Subcutaneous preadipocyte (primary cell): Measurements from ENCODE around the gene CXCL8. TPM values are rescaled to one million over a fixed set of nuclear protein-coding genes. Genes with fewer than 3 reads are reported as not detected.

Experiments
- total RNA-seq: library from RNA; depleted of rRNA; stranded (reverse); fragments of >200 nt; gene quantifications from 2 replicates; pipeline ENCODE4 v1.2.3, GENCODE V29; 2012

The CXCL8 gene
- 8.0 and 14.3 TPM in 2 replicates for total RNA-seq

GRCh38 chr4:73740353-73740778 lies at the start of gene CXCL8:
Gene CXCL8 (plus strand): TSS chr4:73740569. CDS start chr4:73740659, 90 bp downstream.

Other genes with a start within 250 kb of the CXCL8 start
- under 0.01 TPM in 1 of 2 replicates, not detected in the other for gene RASSF6, start 120.1 kb upstream of the CXCL8 start, total RNA-seq
- 0.59 and 6.2 TPM in 2 replicates for gene CXCL6, start 96.1 kb downstream of the CXCL8 start, total RNA-seq
- 0.59 TPM in 1 of 2 replicates, not detected in the other for gene PF4V1, start 112.7 kb downstream of the CXCL8 start, total RNA-seq
- 45.4 and 46.7 TPM in 2 replicates for gene CXCL1, start 128.8 kb downstream of the CXCL8 start, total RNA-seq
- 0.39 and 2.9 TPM in 2 replicates for gene PF4, start 241.5 kb downstream of the CXCL8 start, total RNA-seq
- gene PPBP, start 247.6 kb downstream of the CXCL8 start, total RNA-seq: not detected in 2 replicates